HUES6 (cell line): ENCODE results near the gene ATP8B1.

ENCODE experiments used
- H3K27ac ChIP-seq: 2 replicates; pipeline ENCODE4 v1.7.0; 2013; ENCODE audit warnings: low read depth, mild to moderate bottlenecking, low read length, inconsistent platforms
- H3K27me3 ChIP-seq: 2 replicates; pipeline ENCODE4 v1.6.1; 2013; ENCODE audit warnings: low read length; ENCODE audit not compliant: control insufficient read depth, insufficient read depth
- H3K36me3 ChIP-seq: 2 replicates; pipeline ENCODE4 v1.6.1; 2013; ENCODE audit warnings: low read length; ENCODE audit not compliant: control insufficient read depth, insufficient read depth
- H3K4me1 ChIP-seq: 2 replicates; pipeline ENCODE4 v1.6.1; 2013; ENCODE audit warnings: low read length; ENCODE audit not compliant: control insufficient read depth, insufficient read depth
- H3K4me3 ChIP-seq: 2 replicates; pipeline ENCODE4 v1.5.1; 2013; ENCODE audit warnings: low read depth, low read length
- H3K9ac ChIP-seq: one replicate; pipeline ENCODE4 v1.6.1; 2013; ENCODE audit warnings: mild to moderate bottlenecking, low read length
- H3K9me3 ChIP-seq: 2 replicates; pipeline ENCODE4 v1.6.1; 2013; ENCODE audit warnings: low read depth, low read length; ENCODE audit not compliant: control insufficient read depth, insufficient read depth

Gene ATP8B1

GRCh38 chr18:57816208-57816954 is 13.3 kb upstream of the ATP8B1 start:
- no peaks in the 10 kb centered on the region for H3K27me3 ChIP-seq
- no peak overlapping the region for H3K9ac ChIP-seq
- H3K4me3 ChIP-seq, result no peak overlapping the region
- H3K9me3 ChIP-seq, result peaks cover 6% of the 10 kb centered on the region; the same call in 1 of the 2 replicates
- H3K27ac ChIP-seq, result no peak overlapping the region
- peaks cover 4% of the 10 kb centered on the region; the same call in 1 of the 2 replicates for H3K4me1 ChIP-seq
- no peaks in the 10 kb centered on the region for H3K36me3 ChIP-seq

GRCh38 chr18:57814555-57814954 is 11.4 kb upstream of the ATP8B1 start:
- Histone ChIP-seq H3K36me3 (no peaks in the 10 kb centered on the region), H3K4me1 (no peaks in the 10 kb centered on the region), H3K9ac (no peak overlapping the region), H3K27me3 (no peaks in the 10 kb centered on the region), H3K4me3 (no peak overlapping the region), H3K27ac (no peak overlapping the region), H3K9me3 (peaks cover 6% of the 10 kb centered on the region; the same call in 1 of the 2 replicates)

- Histone ChIP-seq H3K4me1 (no peaks in the 10 kb centered on the region), H3K9me3 (peaks cover 6% of the 10 kb centered on the region; the same call in 1 of the 2 replicates), H3K36me3 (no peaks in the 10 kb centered on the region), H3K4me3 (no peak overlapping the region), H3K9ac (no peak overlapping the region), H3K27ac (no peak overlapping the region), H3K27me3 (no peaks in the 10 kb centered on the region)
Observed at GRCh38 chr18:57813245-57813644, 10.1 kb upstream of the ATP8B1 start.

GRCh38 chr18:57812126-57812477 is 9.0 kb upstream of the ATP8B1 start:
- Histone ChIP-seq H3K4me1 (no peaks in the 10 kb centered on the region), H3K9ac (no peak overlapping the region), H3K4me3 (no peak overlapping the region), H3K27me3 (no peaks in the 10 kb centered on the region), H3K27ac (no peak overlapping the region), H3K9me3 (peaks cover 6% of the 10 kb centered on the region; the same call in 1 of the 2 replicates), H3K36me3 (no peaks in the 10 kb centered on the region)

- no peak overlapping the region for H3K9ac ChIP-seq
- no peak overlapping the region for H3K27ac ChIP-seq
- no peaks in the 10 kb centered on the region for H3K36me3 ChIP-seq
- peaks cover 6% of the 10 kb centered on the region; the same call in 1 of the 2 replicates for H3K9me3 ChIP-seq
- H3K27me3 ChIP-seq, result peaks cover 4% of the 10 kb centered on the region; the same call in 1 of the 2 replicates
- H3K4me1 ChIP-seq, result no peaks in the 10 kb centered on the region
- no peak overlapping the region for H3K4me3 ChIP-seq
Observed at GRCh38 chr18:57811477-57812125, 8.5 kb upstream of the ATP8B1 start.

- Histone ChIP-seq H3K9ac (no peak overlapping the region), H3K36me3 (no peaks in the 10 kb centered on the region), H3K27ac (no peak overlapping the region), H3K4me3 (no peak overlapping the region), H3K4me1 (no peaks in the 10 kb centered on the region), H3K9me3 (peaks cover 6% of the 10 kb centered on the region; the same call in 1 of the 2 replicates), H3K27me3 (peaks cover 20% of the 10 kb centered on the region)
Observed at GRCh38 chr18:57809190-57809589, 6.1 kb upstream of the ATP8B1 start.

GRCh38 chr18:57807336-57808117 is 4.4 kb upstream of the ATP8B1 start:
- H3K9ac ChIP-seq, result no peak overlapping the region
- peaks cover 6% of the 10 kb centered on the region; the same call in 1 of the 2 replicates for H3K9me3 ChIP-seq
- H3K27me3 ChIP-seq, result peaks cover 36% of the 10 kb centered on the region
- peaks cover 5% of the 10 kb centered on the region; the same call in 1 of the 2 replicates for H3K4me1 ChIP-seq
- H3K36me3 ChIP-seq, result no peaks in the 10 kb centered on the region
- no peak overlapping the region for H3K27ac ChIP-seq
- H3K4me3 ChIP-seq, result no peak overlapping the region

- H3K9ac ChIP-seq, result no peak overlapping the region
- H3K36me3 ChIP-seq, result no peaks in the 10 kb centered on the region
- H3K9me3 ChIP-seq, result 0 out of 2 replicates have a peak, but pooled peaks cover 2% of the 10 kb centered on the region
- H3K27ac ChIP-seq, result no peak overlapping the region
- peaks cover 5% of the 10 kb centered on the region; the same call in 1 of the 2 replicates for H3K4me1 ChIP-seq
- H3K27me3 ChIP-seq, result peaks cover 42% of the 10 kb centered on the region
- H3K4me3 ChIP-seq, result no peak overlapping the region
Observed at GRCh38 chr18:57806978-57807285, 3.8 kb upstream of the ATP8B1 start.

GRCh38 chr18:57806201-57806977 is 3.3 kb upstream of the ATP8B1 start:
- no peaks in the 10 kb centered on the region for H3K36me3 ChIP-seq
- no peak overlapping the region for H3K4me3 ChIP-seq
- H3K4me1 ChIP-seq, result peaks cover 5% of the 10 kb centered on the region; the same call in 1 of the 2 replicates
- peaks cover 48% of the 10 kb centered on the region for H3K27me3 ChIP-seq
- H3K9ac ChIP-seq, result no peak overlapping the region
- H3K9me3 ChIP-seq, result no peaks in the 10 kb centered on the region
- H3K27ac ChIP-seq, result no peak overlapping the region

- H3K4me1 ChIP-seq, result peaks cover 5% of the 10 kb centered on the region; the same call in 1 of the 2 replicates
- no peaks in the 10 kb centered on the region for H3K9me3 ChIP-seq
- H3K27ac ChIP-seq, result no peak overlapping the region
- no peak overlapping the region for H3K9ac ChIP-seq
- H3K4me3 ChIP-seq, result no peak overlapping the region
- peaks cover 61% of the 10 kb centered on the region for H3K27me3 ChIP-seq
- H3K36me3 ChIP-seq, result no peaks in the 10 kb centered on the region
Observed at GRCh38 chr18:57805117-57805516, 2.0 kb upstream of the ATP8B1 start.
